RPMI8226 (cell line): Measurements from ENCODE around the gene RRP12.
"Not testable (repeated sequence)": the region's sequence is repeated elsewhere in the genome, so short reads cannot be mapped to it uniquely, and the experiment has no call there.

Experiments
- DNase-seq: peaks from one replicate; pipeline ENCODE4 v3.0.0-alpha.2; 2015

Gene RRP12

GRCh38 chr10:97366572-97366971 is 34.6 kb downstream of the RRP12 start:
- no peak for DNase-seq

- DNase-seq, result no peak
These were observed 35.3 kb downstream of the RRP12 start for GRCh38 chr10:97365761-97366351.

- no peak for DNase-seq
These were observed 38.1 kb downstream of the RRP12 start for GRCh38 chr10:97363071-97363470.

- no peak for DNase-seq
These were observed 38.7 kb downstream of the RRP12 start for GRCh38 chr10:97362310-97363033.

GRCh38 chr10:97361537-97361901 is 39.6 kb downstream of the RRP12 start:
- no peak for DNase-seq

- DNase-seq, result no peak
These were observed 40.2 kb downstream of the RRP12 start for GRCh38 chr10:97360705-97361536.

GRCh38 chr10:97358781-97359180 is 42.4 kb downstream of the RRP12 start:
- no peak for DNase-seq

- no peak for DNase-seq
These were observed 42.8 kb downstream of the RRP12 start for GRCh38 chr10:97358349-97358748.

GRCh38 chr10:97356918-97357317 is 44.2 kb downstream of the RRP12 start:
- DNase-seq, result no peak

GRCh38 chr10:97356318-97356914 is 44.7 kb downstream of the RRP12 start:
- DNase-seq, result no peak

- DNase-seq, result no peak
These were observed 45.6 kb downstream of the RRP12 start for GRCh38 chr10:97355571-97355975.

GRCh38 chr10:97353945-97354344 is 47.2 kb downstream of the RRP12 start:
- no peak for DNase-seq

- DNase-seq, result no peak
These were observed 51.2 kb downstream of the RRP12 start for GRCh38 chr10:97349752-97350513.

- DNase-seq, result no peak
These were observed 53.8 kb downstream of the RRP12 start for GRCh38 chr10:97347317-97347716.

GRCh38 chr10:97343664-97344063 is 57.5 kb downstream of the RRP12 start:
- not testable (repeated sequence) for DNase-seq

GRCh38 chr10:97341416-97341815 is 59.7 kb downstream of the RRP12 start:
- DNase-seq, result no peak

GRCh38 chr10:97338041-97338440 is 63.1 kb downstream of the RRP12 start:
- DNase-seq, result no peak

- DNase-seq, result no peak
These were observed 64.0 kb downstream of the RRP12 start for GRCh38 chr10:97336942-97337831.

GRCh38 chr10:97336446-97336845 is 64.7 kb downstream of the RRP12 start:
- DNase-seq, result no peak

- no peak for DNase-seq
These were observed 65.1 kb downstream of the RRP12 start for GRCh38 chr10:97336006-97336405.

GRCh38 chr10:97335188-97335619 is 65.9 kb downstream of the RRP12 start:
- no peak for DNase-seq
